ENCODE data around the gene CAPRIN2.

CAPRIN2 gene

GRCh38 chr12:30692470-30692869 lies 62.3 kb downstream of the CAPRIN2 start:
- Histone ChIP-seq H3K9ac (ENCODE audit: insufficient read length) (no peak overlapping the region), H3K36me3 (ENCODE audit: insufficient read depth, low read length) (no peaks in the 10 kb centered on the region), H3K4me3 (no peak overlapping the region), H3K9me3 (ENCODE audit: low read depth, low read length) (no peaks in the 10 kb centered on the region), H3K27ac (no peak overlapping the region)
- DNase-seq (ENCODE audit: low read depth, low spot score), result no peak
- TF ChIP-seq POLR2AphosphoS5 (IDR thresholded peaks at IDR 0.05; ENCODE audit: borderline replicate concordance, low read depth, low read length) (no peak), EZH2 (IDR thresholded peaks at IDR 0.05) (no peak), FOXP2 (optimal IDR thresholded peaks at IDR 0.05; ENCODE audit: control extremely low read depth, extremely low read length, insufficient read depth) (no peak)

GRCh38 chr12:30691122-30691879 lies 63.5 kb downstream of the CAPRIN2 start:
- TF ChIP-seq POLR2AphosphoS5 (IDR thresholded peaks at IDR 0.05; ENCODE audit: borderline replicate concordance, low read depth, low read length) (no peak), FOXP2 (optimal IDR thresholded peaks at IDR 0.05; ENCODE audit: control extremely low read depth, extremely low read length, insufficient read depth) (no peak), EZH2 (IDR thresholded peaks at IDR 0.05) (no peak)
- DNase-seq (ENCODE audit: low read depth, low spot score), result no peak
- 0 out of 2 replicates have a peak, but pooled peaks cover under 1% of the 10 kb centered on the region for H3K36me3 ChIP-seq (ENCODE audit: insufficient read depth, low read length)
- H3K9ac ChIP-seq (ENCODE audit: insufficient read length), result no peak overlapping the region
- no peak overlapping the region for H3K4me3 ChIP-seq
- no peaks in the 10 kb centered on the region for H3K9me3 ChIP-seq (ENCODE audit: low read depth, low read length)
- no peak overlapping the region for H3K27ac ChIP-seq

- Histone ChIP-seq H3K9me3 (ENCODE audit: low read depth, low read length) (no peaks in the 10 kb centered on the region), H3K27ac (no peak overlapping the region), H3K4me3 (no peak overlapping the region), H3K36me3 (ENCODE audit: insufficient read depth, low read length) (peaks cover 23% of the 10 kb centered on the region), H3K9ac (ENCODE audit: insufficient read length) (no peak overlapping the region)
- no peak for TF ChIP-seq FOXP2 (optimal IDR thresholded peaks at IDR 0.05; ENCODE audit: control extremely low read depth, extremely low read length, insufficient read depth)
- TF ChIP-seq POLR2AphosphoS5 (IDR thresholded peaks at IDR 0.05; ENCODE audit: borderline replicate concordance, low read depth, low read length), result no peak
- TF ChIP-seq EZH2 (IDR thresholded peaks at IDR 0.05), result no peak
- DNase-seq (ENCODE audit: low read depth, low spot score), result no peak
Measured at GRCh38 chr12:30687265-30687986, 67.3 kb downstream of the CAPRIN2 start.

GRCh38 chr12:30679241-30679640 lies 75.5 kb downstream of the CAPRIN2 start:
- Histone ChIP-seq H3K4me3 (no peak overlapping the region), H3K27ac (no peak overlapping the region), H3K9ac (ENCODE audit: insufficient read length) (no peak overlapping the region), H3K36me3 (ENCODE audit: insufficient read depth, low read length) (peaks cover 71% of the 10 kb centered on the region), H3K9me3 (ENCODE audit: low read depth, low read length) (no peaks in the 10 kb centered on the region)
- TF ChIP-seq POLR2AphosphoS5 (IDR thresholded peaks at IDR 0.05; ENCODE audit: borderline replicate concordance, low read depth, low read length) (no peak), FOXP2 (optimal IDR thresholded peaks at IDR 0.05; ENCODE audit: control extremely low read depth, extremely low read length, insufficient read depth) (no peak), EZH2 (IDR thresholded peaks at IDR 0.05) (no peak)
- DNase-seq (ENCODE audit: low read depth, low spot score), result no peak

GRCh38 chr12:30678221-30678620 lies 76.5 kb downstream of the CAPRIN2 start:
- DNase-seq (ENCODE audit: low read depth, low spot score), result no peak
- Histone ChIP-seq H3K36me3 (ENCODE audit: insufficient read depth, low read length) (peaks cover 71% of the 10 kb centered on the region), H3K9me3 (ENCODE audit: low read depth, low read length) (no peaks in the 10 kb centered on the region), H3K27ac (no peak overlapping the region), H3K9ac (ENCODE audit: insufficient read length) (no peak overlapping the region), H3K4me3 (no peak overlapping the region)
- TF ChIP-seq EZH2 (IDR thresholded peaks at IDR 0.05) (no peak), FOXP2 (optimal IDR thresholded peaks at IDR 0.05; ENCODE audit: control extremely low read depth, extremely low read length, insufficient read depth) (no peak), POLR2AphosphoS5 (IDR thresholded peaks at IDR 0.05; ENCODE audit: borderline replicate concordance, low read depth, low read length) (no peak)

- Histone ChIP-seq H3K9me3 (ENCODE audit: low read depth, low read length) (no peaks in the 10 kb centered on the region), H3K36me3 (ENCODE audit: insufficient read depth, low read length) (peaks cover 54% of the 10 kb centered on the region), H3K4me3 (no peak overlapping the region), H3K27ac (no peak overlapping the region), H3K9ac (ENCODE audit: insufficient read length) (no peak overlapping the region)
- TF ChIP-seq FOXP2 (optimal IDR thresholded peaks at IDR 0.05; ENCODE audit: control extremely low read depth, extremely low read length, insufficient read depth), result no peak
- no peak for TF ChIP-seq POLR2AphosphoS5 (IDR thresholded peaks at IDR 0.05; ENCODE audit: borderline replicate concordance, low read depth, low read length)
- TF ChIP-seq EZH2 (IDR thresholded peaks at IDR 0.05), result no peak
- DNase-seq (ENCODE audit: low read depth, low spot score), result no peak
Measured at GRCh38 chr12:30661210-30661609, 93.5 kb downstream of the CAPRIN2 start.
